ENCODE results near the gene CD300LG. TPM values are rescaled to one million over a fixed set of nuclear protein-coding genes. Genes with fewer than 3 reads are reported as not detected.

CD300LG gene
- total RNA-seq, 1 donor from 2014 or later, result not detected

DNA sequence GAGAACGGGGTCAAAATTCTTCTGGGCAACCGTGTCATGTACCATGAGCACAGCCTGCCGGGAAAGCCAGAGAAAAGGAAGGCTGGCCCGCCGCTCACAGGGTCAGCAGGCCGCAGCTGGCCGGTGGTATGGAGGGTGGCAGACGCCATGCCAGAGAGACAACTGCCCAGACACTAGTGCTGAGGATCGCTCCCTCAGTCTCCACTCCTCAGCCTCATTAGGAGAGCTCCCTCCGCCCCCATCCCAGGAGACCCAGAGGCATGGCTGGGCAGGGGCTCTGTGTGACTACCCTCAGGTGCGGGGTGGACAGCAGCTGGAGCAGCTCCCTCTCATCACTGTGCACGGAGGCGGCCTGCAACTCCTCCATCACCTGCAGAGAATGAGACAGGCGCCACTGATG lies 17.2 kb upstream of the CD300LG start:
- Mint-ChIP-seq H3K9me3 (ENCODE audit: unreplicated experiment) (no peaks in the 10 kb centered on the region), H3K27ac (ENCODE audit: unreplicated experiment) (no peak overlapping the region), H3K4me1 (ENCODE audit: low read depth, unreplicated experiment) (peaks cover 15% of the 10 kb centered on the region), H3K36me3 (ENCODE audit: low read depth, unreplicated experiment) (peaks cover 14% of the 10 kb centered on the region), H3K4me3 (ENCODE audit: unreplicated experiment) (no peak overlapping the region), H3K27me3 (ENCODE audit: low read depth, unreplicated experiment) (peaks cover 17% of the 10 kb centered on the region)
- H3K27me3 ChIP-seq (ENCODE audit: insufficient read depth, low read length), result no peaks in the 10 kb centered on the region
- FAIRE-seq (no peak), DNase-seq (ENCODE audit: low read depth) (no peak)
- no peaks in the 10 kb centered on the region for H3K9me3 ChIP-seq (ENCODE audit: insufficient read depth, low read depth, low read length)
- H3K27ac ChIP-seq (ENCODE audit: low read depth, low read length), result no peak overlapping the region
- peaks cover 21% of the 10 kb centered on the region for H3K36me3 ChIP-seq (ENCODE audit: insufficient read depth, low read length)
- TF ChIP-seq, protein P1, sequence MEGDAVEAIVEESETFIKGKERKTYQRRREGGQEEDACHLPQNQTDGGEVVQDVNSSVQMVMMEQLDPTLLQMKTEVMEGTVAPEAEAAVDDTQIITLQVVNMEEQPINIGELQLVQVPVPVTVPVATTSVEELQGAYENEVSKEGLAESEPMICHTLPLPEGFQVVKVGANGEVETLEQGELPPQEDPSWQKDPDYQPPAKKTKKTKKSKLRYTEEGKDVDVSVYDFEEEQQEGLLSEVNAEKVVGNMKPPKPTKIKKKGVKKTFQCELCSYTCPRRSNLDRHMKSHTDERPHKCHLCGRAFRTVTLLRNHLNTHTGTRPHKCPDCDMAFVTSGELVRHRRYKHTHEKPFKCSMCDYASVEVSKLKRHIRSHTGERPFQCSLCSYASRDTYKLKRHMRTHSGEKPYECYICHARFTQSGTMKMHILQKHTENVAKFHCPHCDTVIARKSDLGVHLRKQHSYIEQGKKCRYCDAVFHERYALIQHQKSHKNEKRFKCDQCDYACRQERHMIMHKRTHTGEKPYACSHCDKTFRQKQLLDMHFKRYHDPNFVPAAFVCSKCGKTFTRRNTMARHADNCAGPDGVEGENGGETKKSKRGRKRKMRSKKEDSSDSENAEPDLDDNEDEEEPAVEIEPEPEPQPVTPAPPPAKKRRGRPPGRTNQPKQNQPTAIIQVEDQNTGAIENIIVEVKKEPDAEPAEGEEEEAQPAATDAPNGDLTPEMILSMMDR (IDR thresholded peaks at IDR 0.05; ENCODE audit: insufficient read depth, low read depth, low read length), result no peak
- no peak for TF ChIP-seq EZH2 (IDR thresholded peaks at IDR 0.05; ENCODE audit: insufficient read depth, low read length)
- no peak overlapping the region for H2AFZ ChIP-seq (ENCODE audit: low read depth, low read length)
- no peak overlapping the region for H3K4me2 ChIP-seq (ENCODE audit: low read length)
- no peak overlapping the region for H3K9ac ChIP-seq (ENCODE audit: low read length)
- no peak overlapping the region for H3K4me3 ChIP-seq (ENCODE audit: insufficient read depth, low read depth, low read length)
- peaks cover 15% of the 10 kb centered on the region for H3K4me1 ChIP-seq (ENCODE audit: insufficient read depth, low read length)
- peaks cover 45% of the 10 kb centered on the region for H4K20me1 ChIP-seq (ENCODE audit: insufficient read depth, low read length)
- no peaks in the 10 kb centered on the region for H3K79me2 ChIP-seq (ENCODE audit: insufficient read depth, low read length)

DNA sequence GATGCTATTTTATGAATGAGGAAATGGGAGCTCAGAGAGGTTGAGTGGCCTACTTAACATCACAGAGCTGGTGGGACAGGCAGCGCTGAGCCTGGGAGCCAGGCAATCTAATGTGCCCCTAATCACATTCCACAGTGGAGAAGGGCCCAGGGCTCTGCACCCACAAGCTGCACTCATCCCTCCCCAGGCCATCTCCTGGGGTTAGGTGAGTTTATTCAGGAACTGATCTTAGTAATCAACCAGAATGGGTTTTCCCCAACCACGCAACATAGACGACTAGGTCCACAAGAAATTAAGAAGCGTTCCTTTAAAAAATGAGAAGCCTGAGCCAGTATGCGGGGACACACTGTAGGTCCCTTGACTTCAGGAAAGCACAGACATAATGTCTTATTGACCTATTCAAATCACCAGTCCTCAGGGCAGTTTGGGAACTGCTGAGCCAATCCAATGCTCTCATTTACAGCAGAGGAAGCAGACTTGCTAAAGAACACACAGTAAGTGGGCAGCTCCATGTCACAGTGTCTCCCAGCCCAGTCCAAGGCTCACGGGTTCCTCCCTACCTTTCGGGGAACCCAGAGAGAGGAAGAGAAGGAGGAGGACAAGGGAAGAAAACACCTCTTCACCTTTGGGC lies 16.4 kb upstream of the CD300LG start:
- Histone ChIP-seq H3K79me2 (ENCODE audit: insufficient read depth, low read length) (no peaks in the 10 kb centered on the region), H3K9ac (ENCODE audit: low read length) (no peak overlapping the region), H3K27me3 (ENCODE audit: insufficient read depth, low read length) (no peaks in the 10 kb centered on the region), H3K36me3 (ENCODE audit: insufficient read depth, low read length) (peaks cover 17% of the 10 kb centered on the region), H3K4me1 (ENCODE audit: insufficient read depth, low read length) (peaks cover 15% of the 10 kb centered on the region), H3K27ac (ENCODE audit: low read depth, low read length) (no peak overlapping the region), H3K4me2 (ENCODE audit: low read length) (no peak overlapping the region), H2AFZ (ENCODE audit: low read depth, low read length) (no peak overlapping the region), H4K20me1 (ENCODE audit: insufficient read depth, low read length) (peaks cover 45% of the 10 kb centered on the region), H3K9me3 (ENCODE audit: insufficient read depth, low read depth, low read length) (no peaks in the 10 kb centered on the region), H3K4me3 (ENCODE audit: insufficient read depth, low read depth, low read length) (no peak overlapping the region)
- H3K4me1 Mint-ChIP-seq (ENCODE audit: low read depth, unreplicated experiment), result peaks cover 15% of the 10 kb centered on the region
- no peak for DNase-seq (ENCODE audit: low read depth)
- peaks cover 13% of the 10 kb centered on the region for H3K36me3 Mint-ChIP-seq (ENCODE audit: low read depth, unreplicated experiment)
- H3K27ac Mint-ChIP-seq (ENCODE audit: unreplicated experiment), result no peak overlapping the region
- peaks cover 17% of the 10 kb centered on the region for H3K27me3 Mint-ChIP-seq (ENCODE audit: low read depth, unreplicated experiment)
- H3K4me3 Mint-ChIP-seq (ENCODE audit: unreplicated experiment), result peak overlapping the region; percentile 73
- FAIRE-seq, result no peak
- H3K9me3 Mint-ChIP-seq (ENCODE audit: unreplicated experiment), result no peaks in the 10 kb centered on the region
- no peak for TF ChIP-seq EZH2 (IDR thresholded peaks at IDR 0.05; ENCODE audit: insufficient read depth, low read length)
- TF ChIP-seq, protein P1 (IDR thresholded peaks at IDR 0.05; ENCODE audit: insufficient read depth, low read depth, low read length), result no peak

DNA sequence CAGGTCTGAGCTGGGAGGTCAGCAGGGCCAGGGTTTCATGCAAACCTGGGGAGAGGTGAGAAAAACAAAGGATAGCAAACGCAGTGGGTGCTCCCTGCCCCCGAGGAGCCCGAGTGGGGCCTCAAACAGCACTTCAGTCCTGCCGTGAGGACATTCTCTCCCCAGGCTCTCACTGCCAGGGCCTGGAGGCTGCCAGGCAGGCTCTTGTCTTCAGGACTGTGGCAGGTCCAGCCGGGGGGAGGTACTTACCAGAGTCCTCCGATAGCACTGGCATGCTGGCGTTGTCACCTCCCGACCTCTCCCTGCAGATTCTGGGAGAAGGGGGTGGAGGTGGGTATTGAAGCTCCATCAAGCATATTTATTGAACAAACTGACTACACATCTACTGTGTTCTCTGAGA lies 15.3 kb upstream of the CD300LG start:
- Mint-ChIP-seq H3K4me3 (ENCODE audit: unreplicated experiment) (peak overlapping the region; percentile 87), H3K27ac (ENCODE audit: unreplicated experiment) (no peak overlapping the region), H3K4me1 (ENCODE audit: low read depth, unreplicated experiment) (peaks cover 15% of the 10 kb centered on the region), H3K27me3 (ENCODE audit: low read depth, unreplicated experiment) (peaks cover 18% of the 10 kb centered on the region), H3K36me3 (ENCODE audit: low read depth, unreplicated experiment) (peaks cover 11% of the 10 kb centered on the region), H3K9me3 (ENCODE audit: unreplicated experiment) (no peaks in the 10 kb centered on the region)
- Histone ChIP-seq H3K4me3 (ENCODE audit: insufficient read depth, low read depth, low read length) (peak overlapping the region; percentile 54), H3K27ac (ENCODE audit: low read depth, low read length) (no peak overlapping the region), H3K9me3 (ENCODE audit: insufficient read depth, low read depth, low read length) (no peaks in the 10 kb centered on the region), H4K20me1 (ENCODE audit: insufficient read depth, low read length) (peaks cover 45% of the 10 kb centered on the region), H3K9ac (ENCODE audit: low read length) (no peak overlapping the region), H3K4me1 (ENCODE audit: insufficient read depth, low read length) (peaks cover 15% of the 10 kb centered on the region), H3K4me2 (ENCODE audit: low read length) (peak overlapping the region; percentile 85), H3K36me3 (ENCODE audit: insufficient read depth, low read length) (peaks cover 14% of the 10 kb centered on the region), H3K79me2 (ENCODE audit: insufficient read depth, low read length) (no peaks in the 10 kb centered on the region), H3K27me3 (ENCODE audit: insufficient read depth, low read length) (no peaks in the 10 kb centered on the region), H2AFZ (ENCODE audit: low read depth, low read length) (no peak overlapping the region)
- FAIRE-seq, result no peak
- DNase-seq (ENCODE audit: low read depth), result no peak
- no peak for TF ChIP-seq EZH2 (IDR thresholded peaks at IDR 0.05; ENCODE audit: insufficient read depth, low read length)
- TF ChIP-seq, protein P1 (IDR thresholded peaks at IDR 0.05; ENCODE audit: insufficient read depth, low read depth, low read length), result no peak
